Activated T-cell treated with anti-CD3 and anti-CD28 coated beads, Interleukin-2, amount 50 U/mL, for 72 hours (primary cell): ENCODE data around the gene UBE2F. TPM values are rescaled to one million over a fixed set of nuclear protein-coding genes. Genes with fewer than 3 reads are reported as not detected.
"Not testable (repeated sequence)": the region's sequence is repeated elsewhere in the genome, so short reads cannot be mapped to it uniquely, and the experiment has no call there.

Experiments used
- ATAC-seq, 2 donors: fragments of 150-1000 bp; cut with Tn5 transposase; replicated peaks in 1 of 2; 2 replicates each; pipeline ENCODE4 v1.10.0; 2021; ENCODE audit warnings: moderate library complexity in 2 of 2, mild to moderate bottlenecking in 1 of 2
- DNase-seq, 2 donors: peaks; one replicate each; pipeline ENCODE4 v3.0.0; 2021 to 2022; ENCODE audit warnings: mixed read lengths in 1 of 2
- H3K27ac Mint-ChIP-seq: one replicate; pipeline ENCODE4 v1.8.0; 2022; ENCODE audit warnings: mild to moderate bottlenecking, moderate library complexity, mixed read lengths
- H3K27me3 Mint-ChIP-seq: one replicate; pipeline ENCODE4 v1.8.0; 2022; ENCODE audit warnings: low read depth, mixed read lengths
- H3K36me3 Mint-ChIP-seq, 2 donors: one replicate each; pipeline ENCODE4 v1.8.0; 2022; ENCODE audit warnings: mixed read lengths in 2 of 2, mild to moderate bottlenecking in 1 of 2; ENCODE audit not compliant: insufficient read depth in 2 of 2
- H3K4me1 Mint-ChIP-seq: one replicate; pipeline ENCODE4 v1.8.0; 2022; ENCODE audit warnings: low read depth, mixed read lengths
- H3K4me3 Mint-ChIP-seq, 2 donors: one replicate each; pipeline ENCODE4 v1.8.0; 2022; ENCODE audit warnings: mild to moderate bottlenecking in 2 of 2, mixed read lengths in 2 of 2, moderate library complexity in 2 of 2
- H3K9me3 Mint-ChIP-seq, 2 donors: one replicate each; pipeline ENCODE4 v1.8.0; 2022; ENCODE audit warnings: mixed read lengths in 2 of 2
- total RNA-seq, 2 donors: library from RNA; stranded (reverse); gene quantifications; one replicate each; pipeline ENCODE4 v1.2.3, GENCODE V29; 2022

The UBE2F gene
- total RNA-seq, 2 donors from 2014 or later = 73.6 to 81.7 TPM

GRCh38 chr2:238057696-238058575, 91.1 kb downstream of the UBE2F start:
- H3K36me3 Mint-ChIP-seq = peaks cover 6 to 11% of the 10 kb centered on the region in 2 donors
- peak overlapping the region in 1 of 2 donors; percentile 61 for H3K4me3 Mint-ChIP-seq
- H3K27me3 Mint-ChIP-seq = peaks cover 20% of the 10 kb centered on the region
- H3K9me3 Mint-ChIP-seq, ATAC-seq, DNase-seq, H3K27ac Mint-ChIP-seq: not testable (repeated sequence)
- peaks cover 36% of the 10 kb centered on the region for H3K4me1 Mint-ChIP-seq

- peak overlapping the region; percentile 88 for H3K27ac Mint-ChIP-seq
- H3K27me3 Mint-ChIP-seq = peaks cover 20% of the 10 kb centered on the region
- H3K4me3 Mint-ChIP-seq = peak overlapping the region; percentile 94 to 99
- ATAC-seq (no peak), DNase-seq (no peak)
- peaks cover 0 to 3% of the 10 kb centered on the region in 2 donors for H3K9me3 Mint-ChIP-seq
- peaks cover 6 to 16% of the 10 kb centered on the region in 2 donors for H3K36me3 Mint-ChIP-seq
- H3K4me1 Mint-ChIP-seq = peaks cover 52% of the 10 kb centered on the region
These were observed 92.7 kb downstream of the UBE2F start for GRCh38 chr2:238059505-238059904.

GRCh38 chr2:238060096-238060541, 93.3 kb downstream of the UBE2F start:
- ATAC-seq = no peak
- peaks cover 58% of the 10 kb centered on the region for H3K4me1 Mint-ChIP-seq
- peak overlapping the region; percentile 88 for H3K27ac Mint-ChIP-seq
- no peak for DNase-seq
- peaks cover 20% of the 10 kb centered on the region for H3K27me3 Mint-ChIP-seq
- peaks cover 7 to 19% of the 10 kb centered on the region in 2 donors for H3K36me3 Mint-ChIP-seq
- peak overlapping the region; percentile 94 to 99 for H3K4me3 Mint-ChIP-seq
- peaks cover 0 to 3% of the 10 kb centered on the region in 2 donors for H3K9me3 Mint-ChIP-seq

- H3K36me3 Mint-ChIP-seq = peaks cover 10 to 22% of the 10 kb centered on the region in 2 donors
These were observed 93.9 kb downstream of the UBE2F start, which contains the start of gene SCLY for GRCh38 chr2:238060542-238061314. Gene SCLY, plus strand, starts transcription at chr2:238061001. Its CDS starts 54 bp downstream, at chr2:238061055.

GRCh38 chr2:238061315-238062202, 94.7 kb downstream of the UBE2F start:
- Mint-ChIP-seq H3K36me3 (peaks cover 16 to 30% of the 10 kb centered on the region in 2 donors), H3K4me3 (peak overlapping the region; percentile 94 to 99), H3K27ac (peak overlapping the region; percentile 94), H3K27me3 (peaks cover 10% of the 10 kb centered on the region), H3K4me1 (peaks cover 68% of the 10 kb centered on the region), H3K9me3 (peaks cover 6 to 7% of the 10 kb centered on the region in 2 donors)
- DNase-seq (peak; percentile 19 to 23), ATAC-seq (peak in 1 of 2 donors; percentile 2)

More at GRCh38 chr2:238060542-238061314, 93.9 kb downstream of the UBE2F start, which contains the start of gene SCLY:
- H3K4me1 Mint-ChIP-seq = peaks cover 60% of the 10 kb centered on the region
- H3K27ac Mint-ChIP-seq = peak within 1 kb of the TSS; percentile 94
- H3K4me3 Mint-ChIP-seq = peak within 1 kb of the TSS; percentile 94 to 99
- H3K27me3 Mint-ChIP-seq = peaks cover 18% of the 10 kb centered on the region
- ATAC-seq (peak; percentile 97), DNase-seq (peak; percentile 94 to 96)
- peaks cover 0 to 3% of the 10 kb centered on the region in 2 donors for H3K9me3 Mint-ChIP-seq

- peaks cover 83% of the 10 kb centered on the region for H3K4me1 Mint-ChIP-seq
- H3K9me3 Mint-ChIP-seq = peaks cover 8 to 9% of the 10 kb centered on the region in 2 donors
- H3K4me3 Mint-ChIP-seq = peak overlapping the region; percentile 43 to 94
- H3K36me3 Mint-ChIP-seq = peaks cover 26 to 43% of the 10 kb centered on the region in 2 donors
- no peaks in the 10 kb centered on the region for H3K27me3 Mint-ChIP-seq
- no peak overlapping the region for H3K27ac Mint-ChIP-seq
- DNase-seq (no peak), ATAC-seq (no peak)
These were observed 96.8 kb downstream of the UBE2F start for GRCh38 chr2:238063414-238064189.

- Mint-ChIP-seq H3K9me3 (peaks cover 6 to 9% of the 10 kb centered on the region in 2 donors), H3K36me3 (peaks cover 23 to 44% of the 10 kb centered on the region in 2 donors), H3K27me3 (no peaks in the 10 kb centered on the region), H3K27ac (no peak overlapping the region), H3K4me3 (peak overlapping the region; percentile 46 to 50), H3K4me1 (peaks cover 86% of the 10 kb centered on the region)
- DNase-seq (no peak), ATAC-seq (no peak)
These were observed 97.6 kb downstream of the UBE2F start for GRCh38 chr2:238064376-238064775.

GRCh38 chr2:238065071-238065846, 98.4 kb downstream of the UBE2F start:
- Mint-ChIP-seq H3K27me3 (no peaks in the 10 kb centered on the region), H3K4me3 (no peak overlapping the region), H3K27ac (no peak overlapping the region), H3K9me3 (peaks cover 5 to 9% of the 10 kb centered on the region in 2 donors), H3K36me3 (peaks cover 21 to 48% of the 10 kb centered on the region in 2 donors), H3K4me1 (peaks cover 85% of the 10 kb centered on the region)
- ATAC-seq (no peak), DNase-seq (no peak)

GRCh38 chr2:238066218-238066617, 99.4 kb downstream of the UBE2F start:
- Mint-ChIP-seq H3K9me3 (peaks cover 5 to 9% of the 10 kb centered on the region in 2 donors), H3K27ac (peak overlapping the region; percentile 77), H3K36me3 (peaks cover 21 to 49% of the 10 kb centered on the region in 2 donors), H3K4me1 (peaks cover 82% of the 10 kb centered on the region), H3K27me3 (no peaks in the 10 kb centered on the region), H3K4me3 (peak overlapping the region in 1 of 2 donors; percentile 1)
- no peak for DNase-seq
- ATAC-seq = no peak

GRCh38 chr2:238066718-238067117, 99.9 kb downstream of the UBE2F start:
- Mint-ChIP-seq H3K4me1 (peaks cover 77% of the 10 kb centered on the region), H3K27ac (peak overlapping the region; percentile 77), H3K4me3 (peak overlapping the region in 1 of 2 donors; percentile 9), H3K36me3 (peaks cover 22 to 48% of the 10 kb centered on the region in 2 donors)
- H3K9me3 Mint-ChIP-seq, H3K27me3 Mint-ChIP-seq: not testable (repeated sequence)
- DNase-seq (peak; percentile 21 to 28), ATAC-seq (peak; percentile 14 to 35)

- DNase-seq (no peak), ATAC-seq (no peak)
- Mint-ChIP-seq H3K4me3 (peak overlapping the region; percentile 27 to 67), H3K27me3 (no peaks in the 10 kb centered on the region), H3K4me1 (peaks cover 65% of the 10 kb centered on the region), H3K27ac (no peak overlapping the region), H3K36me3 (peaks cover 28 to 60% of the 10 kb centered on the region in 2 donors), H3K9me3 (peaks cover 5 to 9% of the 10 kb centered on the region in 2 donors)
These were observed 101.1 kb downstream of the UBE2F start for GRCh38 chr2:238067939-238068338.
